OCI-LY1 (cell line): ENCODE measurements around the gene TEP1.

Source experiments
- EZH2 ChIP-seq: fragments of 200-600 bp; sonication (generic), shearing (Covaris generic); IDR thresholded peaks from 2 replicates; pipeline ENCODE4 v1.8.0; 2017; ENCODE audit warnings: borderline replicate concordance, mixed run types, mild to moderate bottlenecking, antibody characterized with exemption, low read length, moderate library complexity, mixed read lengths
- TF ChIP-seq, protein P1 (sequence below): fragments of 200-600 bp; sonication (generic), shearing (Covaris generic); IDR thresholded peaks from 2 replicates; pipeline ENCODE4 v1.5.1; 2017; ENCODE audit warnings: mild to moderate bottlenecking, antibody characterized with exemption, low read length, moderate library complexity, mixed read lengths

DNA sequence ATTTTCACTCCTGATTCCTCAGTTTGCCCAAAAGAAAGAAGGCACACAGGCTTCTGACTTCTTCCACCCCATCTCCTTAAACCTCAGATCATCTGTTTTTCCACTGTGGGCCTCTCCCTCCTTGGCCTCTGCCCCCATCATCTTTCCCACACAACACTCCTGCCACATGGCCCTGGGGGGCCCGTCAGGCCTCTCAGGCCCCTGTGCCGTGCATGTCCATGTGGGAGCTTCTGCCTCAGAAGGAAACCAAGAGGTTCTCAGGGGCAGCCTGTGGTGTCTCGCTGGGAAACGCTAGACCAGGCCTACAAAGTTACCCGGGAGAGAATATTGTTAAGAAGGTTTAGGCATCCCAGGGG, 14.7 kb upstream of the TEP1 start:
- TF ChIP-seq EZH2 = no peak
- TF ChIP-seq, protein P1, sequence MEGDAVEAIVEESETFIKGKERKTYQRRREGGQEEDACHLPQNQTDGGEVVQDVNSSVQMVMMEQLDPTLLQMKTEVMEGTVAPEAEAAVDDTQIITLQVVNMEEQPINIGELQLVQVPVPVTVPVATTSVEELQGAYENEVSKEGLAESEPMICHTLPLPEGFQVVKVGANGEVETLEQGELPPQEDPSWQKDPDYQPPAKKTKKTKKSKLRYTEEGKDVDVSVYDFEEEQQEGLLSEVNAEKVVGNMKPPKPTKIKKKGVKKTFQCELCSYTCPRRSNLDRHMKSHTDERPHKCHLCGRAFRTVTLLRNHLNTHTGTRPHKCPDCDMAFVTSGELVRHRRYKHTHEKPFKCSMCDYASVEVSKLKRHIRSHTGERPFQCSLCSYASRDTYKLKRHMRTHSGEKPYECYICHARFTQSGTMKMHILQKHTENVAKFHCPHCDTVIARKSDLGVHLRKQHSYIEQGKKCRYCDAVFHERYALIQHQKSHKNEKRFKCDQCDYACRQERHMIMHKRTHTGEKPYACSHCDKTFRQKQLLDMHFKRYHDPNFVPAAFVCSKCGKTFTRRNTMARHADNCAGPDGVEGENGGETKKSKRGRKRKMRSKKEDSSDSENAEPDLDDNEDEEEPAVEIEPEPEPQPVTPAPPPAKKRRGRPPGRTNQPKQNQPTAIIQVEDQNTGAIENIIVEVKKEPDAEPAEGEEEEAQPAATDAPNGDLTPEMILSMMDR = no peak
